HG02981 (cell line): ENCODE data around the gene ARSJ.
A peak's percentile ranks its signal among the peaks of the same experiment; 100 is the strongest.

Experiments
- ATAC-seq: cut with Tn5 transposase; IDR thresholded peaks from one replicate; pipeline ENCODE4 v1.9.1; 2021; ENCODE audit warnings: mild to moderate bottlenecking, moderate library complexity; ENCODE audit not compliant: unreplicated experiment

ARSJ gene

GRCh38 chr4:113905301-113905700 lies 74.1 kb downstream of the ARSJ start:
- no peak for ATAC-seq

GRCh38 chr4:113904877-113905276 lies 74.6 kb downstream of the ARSJ start:
- no peak for ATAC-seq

GRCh38 chr4:113901994-113902787 lies 77.3 kb downstream of the ARSJ start:
- ATAC-seq: peak; percentile 37

- ATAC-seq: peak; percentile 97
Measured at GRCh38 chr4:113899271-113900070, 80.0 kb downstream of the ARSJ start.

GRCh38 chr4:113893546-113893945 lies 85.9 kb downstream of the ARSJ start:
- ATAC-seq: no peak

- no peak for ATAC-seq
Measured at GRCh38 chr4:113888006-113888405, 91.4 kb downstream of the ARSJ start.

- ATAC-seq: no peak
Measured at GRCh38 chr4:113885291-113885690, 94.2 kb downstream of the ARSJ start.

GRCh38 chr4:113884655-113885054 lies 94.8 kb downstream of the ARSJ start:
- ATAC-seq: no peak

GRCh38 chr4:113882668-113883067 lies 96.8 kb downstream of the ARSJ start:
- ATAC-seq: no peak

GRCh38 chr4:113881256-113881655 lies 98.2 kb downstream of the ARSJ start:
- ATAC-seq: no peak

- ATAC-seq: no peak
Measured at GRCh38 chr4:113880240-113881028, 99.0 kb downstream of the ARSJ start.

- no peak for ATAC-seq
Measured at GRCh38 chr4:113878668-113879067, 100.8 kb downstream of the ARSJ start.

GRCh38 chr4:113874480-113874879 lies 105.0 kb downstream of the ARSJ start:
- no peak for ATAC-seq

- ATAC-seq: no peak
Measured at GRCh38 chr4:113873508-113873907, 105.9 kb downstream of the ARSJ start.

GRCh38 chr4:113872426-113873260 lies 106.8 kb downstream of the ARSJ start:
- no peak for ATAC-seq

- no peak for ATAC-seq
Measured at GRCh38 chr4:113871080-113871479, 108.4 kb downstream of the ARSJ start.

GRCh38 chr4:113869743-113870375 lies 109.6 kb downstream of the ARSJ start:
- ATAC-seq: peak; percentile 97

GRCh38 chr4:113866611-113867010 lies 112.8 kb downstream of the ARSJ start:
- ATAC-seq: no peak

- no peak for ATAC-seq
Measured at GRCh38 chr4:113858924-113859323, 120.5 kb downstream of the ARSJ start.

- ATAC-seq: no peak
Measured at GRCh38 chr4:113851816-113852215, 127.6 kb downstream of the ARSJ start.
